GM12874 (cell line): ENCODE measurements around the gene SOS1.

ENCODE experiments used
- CTCF ChIP-seq: IDR thresholded peaks from 2 replicates; pipeline ENCODE4 v1.5.1; 2011; ENCODE audit warnings: low read depth, mild to moderate bottlenecking, control low read depth, low read length, moderate library complexity; ENCODE audit not compliant: insufficient read depth

Gene SOS1

GRCh38 chr2:39065616-39066015 is 55.2 kb downstream of the SOS1 start:
- no peak for TF ChIP-seq CTCF

GRCh38 chr2:39062320-39062719 is 58.5 kb downstream of the SOS1 start:
- no peak for TF ChIP-seq CTCF

DNA sequence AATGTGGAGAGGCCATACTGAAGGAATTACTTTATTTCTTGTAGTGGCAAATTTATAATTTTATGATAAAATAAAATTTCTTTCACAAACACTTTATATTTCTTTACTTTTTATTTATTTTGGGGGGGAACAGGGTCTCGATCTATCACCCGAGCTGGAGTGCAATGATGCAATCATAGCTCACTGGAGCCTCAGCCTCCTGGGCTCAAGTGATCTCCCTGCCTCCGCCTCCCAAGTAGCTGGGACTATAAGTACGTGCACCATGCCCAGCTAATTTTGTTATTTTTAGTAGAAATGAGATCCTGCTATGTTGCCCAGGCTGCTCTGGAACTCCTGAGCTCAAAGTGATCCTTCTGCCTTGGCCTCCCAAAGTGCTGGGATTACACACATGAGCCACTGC is 59.6 kb downstream of the SOS1 start:
- TF ChIP-seq CTCF: no peak

DNA sequence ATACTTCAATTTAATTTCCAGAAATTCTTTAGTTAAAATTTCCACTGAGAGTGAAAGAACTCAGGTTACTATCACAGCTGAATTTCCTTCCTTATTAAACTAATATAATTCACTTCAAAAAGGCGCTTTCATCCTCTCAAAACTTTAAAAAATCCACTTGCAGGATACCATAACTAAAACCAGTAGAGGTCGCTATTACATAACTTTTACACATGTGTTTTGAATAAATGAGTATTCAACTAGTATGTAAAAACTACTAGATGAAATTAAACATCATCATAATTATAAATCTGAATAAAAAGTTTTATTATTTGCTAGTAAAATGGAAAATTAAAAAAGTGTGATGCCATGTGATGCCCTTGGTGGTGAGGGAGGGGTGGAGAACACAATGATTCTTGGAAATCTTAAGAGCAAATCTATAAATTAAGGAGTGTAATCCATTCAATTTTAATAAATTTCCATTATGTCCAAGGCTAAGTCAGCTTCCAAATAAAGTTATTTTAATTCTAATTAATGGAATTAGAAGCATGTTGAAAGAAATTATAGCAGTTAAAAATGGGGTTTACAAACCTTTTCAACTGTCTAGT is 61.4 kb downstream of the SOS1 start:
- TF ChIP-seq CTCF: no peak

- TF ChIP-seq CTCF: no peak
These were observed 62.8 kb downstream of the SOS1 start for GRCh38 chr2:39058101-39058500.

DNA sequence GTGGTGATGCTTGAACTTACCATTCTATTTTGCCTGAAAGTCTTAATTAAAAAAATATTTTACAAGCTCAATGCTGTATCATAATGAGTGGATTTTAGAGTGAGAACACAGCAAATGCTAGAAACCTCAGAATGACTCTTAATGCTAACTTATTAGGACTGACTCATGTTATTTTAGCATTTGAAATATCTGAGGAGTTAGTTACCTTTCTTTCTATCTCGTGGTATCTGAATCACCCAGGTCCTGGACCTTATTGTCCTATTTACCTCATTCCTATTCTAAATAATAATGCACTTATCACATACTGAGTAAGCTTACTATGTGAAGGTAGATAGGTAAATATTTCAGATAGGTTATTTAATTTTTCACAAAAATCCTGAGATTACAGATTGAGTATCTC is 70.7 kb downstream of the SOS1 start:
- TF ChIP-seq CTCF: no peak

DNA sequence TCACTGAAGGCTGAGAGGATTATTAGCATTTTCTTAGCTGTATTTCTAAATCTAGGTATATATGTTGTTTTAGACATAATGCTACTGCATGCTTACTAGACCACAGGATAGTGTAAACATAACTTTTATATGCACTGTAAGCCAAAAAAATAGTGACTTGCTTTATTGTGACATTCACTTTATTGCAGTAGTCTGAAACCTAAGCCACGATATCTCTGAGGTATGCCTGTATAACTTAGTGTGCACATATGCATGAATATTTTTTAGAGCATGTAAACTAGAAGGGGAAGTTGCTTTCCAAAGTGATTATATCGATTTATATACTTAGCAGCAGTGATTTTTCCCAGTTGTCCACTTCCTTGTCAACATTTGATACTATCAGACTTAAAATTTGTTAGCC is 81.8 kb downstream of the SOS1 start:
- TF ChIP-seq CTCF: no peak
